Fibroblast of villous mesenchyme (primary cell): ENCODE results near the gene SPART. TPM values are rescaled to one million over a fixed set of nuclear protein-coding genes. Genes with fewer than 3 reads are reported as not detected.
A peak's percentile ranks its signal among the peaks of the same experiment; 100 is the strongest.
"Not testable (repeated sequence)": the region's sequence is repeated elsewhere in the genome, so short reads cannot be mapped to it uniquely, and the experiment has no call there.

Experiments used
- DNase-seq: peaks from one replicate; pipeline ENCODE4 v3.0.0-alpha.2; 2010; ENCODE audit warnings: low read depth
- H3K4me3 ChIP-seq: 2 replicates; pipeline ENCODE4 v1.5.1; 2011; ENCODE audit warnings: low read depth, mild to moderate bottlenecking, low read length
- total RNA-seq: library from RNA; depleted of rRNA; stranded (reverse); fragments of >200 nt; gene quantifications from 2 replicates; pipeline ENCODE4 v1.2.3, GENCODE V29; 2012
- TF ChIP-seq, protein P1 (sequence below): IDR thresholded peaks from 2 replicates; pipeline ENCODE4 v1.5.1; 2012; ENCODE audit warnings: low read depth, mild to moderate bottlenecking, low read length; ENCODE audit not compliant: insufficient read depth

Gene SPART
- total RNA-seq, 1 donor: 106 TPM

DNA sequence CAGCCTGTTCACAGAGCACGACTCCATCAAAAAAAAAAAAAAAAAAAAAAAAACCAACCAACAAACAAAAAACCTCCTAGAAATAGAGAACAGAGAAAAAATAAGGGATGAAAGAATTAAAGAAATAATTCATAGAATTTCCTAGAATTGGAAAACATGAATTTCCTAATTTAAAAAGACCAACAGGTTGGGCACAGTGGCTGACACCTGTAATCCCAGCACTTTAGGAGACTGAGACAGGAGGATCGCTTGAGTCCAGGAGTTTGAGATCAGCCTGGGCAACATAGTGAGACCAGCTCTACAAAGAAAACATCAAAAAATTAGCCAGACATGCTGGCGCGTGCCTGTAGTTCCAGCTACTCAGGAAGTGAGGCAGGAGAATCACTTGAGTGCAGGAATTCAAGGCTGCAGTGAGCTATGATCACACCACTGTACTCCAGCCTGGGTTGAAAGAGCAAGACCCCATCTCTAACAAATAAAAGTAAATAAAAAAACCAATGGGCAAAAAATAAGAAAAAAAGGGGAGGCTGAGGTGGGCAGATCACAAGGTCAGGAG is 6.5 kb downstream of the SPART start:
- H3K4me3 ChIP-seq: no peak overlapping the region
- TF ChIP-seq, protein P1, sequence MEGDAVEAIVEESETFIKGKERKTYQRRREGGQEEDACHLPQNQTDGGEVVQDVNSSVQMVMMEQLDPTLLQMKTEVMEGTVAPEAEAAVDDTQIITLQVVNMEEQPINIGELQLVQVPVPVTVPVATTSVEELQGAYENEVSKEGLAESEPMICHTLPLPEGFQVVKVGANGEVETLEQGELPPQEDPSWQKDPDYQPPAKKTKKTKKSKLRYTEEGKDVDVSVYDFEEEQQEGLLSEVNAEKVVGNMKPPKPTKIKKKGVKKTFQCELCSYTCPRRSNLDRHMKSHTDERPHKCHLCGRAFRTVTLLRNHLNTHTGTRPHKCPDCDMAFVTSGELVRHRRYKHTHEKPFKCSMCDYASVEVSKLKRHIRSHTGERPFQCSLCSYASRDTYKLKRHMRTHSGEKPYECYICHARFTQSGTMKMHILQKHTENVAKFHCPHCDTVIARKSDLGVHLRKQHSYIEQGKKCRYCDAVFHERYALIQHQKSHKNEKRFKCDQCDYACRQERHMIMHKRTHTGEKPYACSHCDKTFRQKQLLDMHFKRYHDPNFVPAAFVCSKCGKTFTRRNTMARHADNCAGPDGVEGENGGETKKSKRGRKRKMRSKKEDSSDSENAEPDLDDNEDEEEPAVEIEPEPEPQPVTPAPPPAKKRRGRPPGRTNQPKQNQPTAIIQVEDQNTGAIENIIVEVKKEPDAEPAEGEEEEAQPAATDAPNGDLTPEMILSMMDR: no peak
- no peak for DNase-seq

DNA sequence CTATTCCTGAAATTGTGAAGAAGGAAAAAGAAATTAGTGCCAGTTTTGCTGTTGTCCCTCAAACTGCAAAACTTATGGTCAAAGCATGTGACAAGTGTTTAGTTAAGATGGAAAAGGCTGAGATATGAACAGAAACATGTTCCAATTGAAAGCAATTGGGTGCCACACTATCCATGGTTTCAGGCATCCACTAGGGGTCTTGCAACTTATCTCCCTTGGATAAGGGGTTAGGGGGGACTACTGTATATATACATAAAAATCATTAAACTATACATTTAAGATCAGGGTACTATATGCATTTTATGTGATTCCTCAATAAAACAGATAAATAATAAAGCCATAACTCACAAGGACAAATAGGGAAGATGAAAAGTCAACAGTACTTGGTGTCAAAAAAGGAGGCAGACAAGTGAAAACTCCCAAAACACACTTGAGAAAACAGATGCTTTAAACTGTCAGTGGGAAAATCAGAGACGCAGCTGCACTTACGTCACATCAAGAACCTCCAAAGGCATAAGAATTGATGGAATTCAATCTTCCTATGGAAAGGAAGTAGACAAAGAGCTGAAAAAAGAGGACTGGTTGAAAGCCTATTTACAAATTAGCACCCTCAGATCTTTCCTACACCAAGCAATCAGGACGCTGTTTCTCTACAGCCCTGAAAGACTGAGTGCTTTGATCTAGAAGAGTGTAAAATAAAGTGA is 8.1 kb downstream of the SPART start:
- no peak overlapping the region for H3K4me3 ChIP-seq
- DNase-seq: no peak
- TF ChIP-seq, protein P1: no peak

DNA sequence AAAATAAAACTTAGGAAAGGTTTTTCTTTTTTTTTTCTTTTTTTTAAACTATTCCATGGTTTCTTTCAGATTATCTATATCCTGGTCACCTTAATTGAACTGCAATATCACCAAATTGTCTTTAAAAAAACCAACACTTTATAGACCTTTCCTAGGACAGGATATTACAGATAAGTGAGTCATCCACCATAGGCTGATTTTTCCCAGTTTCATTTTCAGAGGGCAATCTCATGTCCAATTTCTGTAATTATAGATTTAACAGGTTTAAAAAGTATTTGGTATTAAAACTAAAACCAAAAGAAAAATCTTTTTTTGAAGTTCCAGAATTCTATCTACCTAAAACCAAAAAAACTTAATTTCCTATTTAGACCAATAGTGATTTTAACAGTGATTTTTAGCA is 13.2 kb downstream of the SPART start:
- TF ChIP-seq, protein P1: no peak
- H3K4me3 ChIP-seq: no peak overlapping the region
- peak; percentile 41 for DNase-seq

DNA sequence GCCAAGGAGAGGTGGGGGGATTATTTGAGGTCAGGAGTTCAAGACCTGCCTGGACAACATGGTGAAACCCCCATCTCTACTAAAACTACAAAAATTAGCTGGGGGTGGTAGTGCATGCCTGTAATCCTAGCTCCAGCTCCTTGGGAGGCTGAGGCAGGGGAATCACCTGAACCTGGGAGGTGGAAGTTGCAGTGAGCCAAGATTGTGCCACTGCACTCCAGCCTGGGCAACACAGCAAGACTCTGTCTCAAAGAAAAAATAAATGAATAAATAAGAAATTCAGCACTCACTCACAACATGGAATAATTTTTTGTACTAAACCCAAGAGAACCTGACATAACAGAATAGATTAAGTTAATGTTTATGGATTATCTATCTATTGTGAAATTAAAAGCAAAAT is 13.9 kb downstream of the SPART start:
- not testable (repeated sequence) for H3K4me3 ChIP-seq, DNase-seq

DNA sequence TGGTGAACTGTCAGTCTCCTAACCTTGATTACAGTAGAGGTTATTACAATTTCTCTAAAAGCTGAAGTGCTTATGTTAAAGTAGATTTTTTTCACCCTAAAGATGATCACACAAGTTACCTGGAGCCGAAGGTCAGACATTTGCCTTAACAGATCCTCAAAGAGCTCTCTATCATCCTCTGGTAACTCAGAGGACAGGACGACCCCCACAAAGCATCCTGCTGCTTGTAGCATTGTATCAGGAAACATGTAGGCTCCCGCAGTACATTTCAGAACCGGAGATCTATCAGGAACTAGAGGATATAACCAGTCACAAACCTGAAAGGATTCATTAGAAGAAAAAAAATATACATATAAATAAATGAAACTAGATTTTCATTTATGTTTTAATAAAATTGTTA is 14.9 kb downstream of the SPART start:
- TF ChIP-seq, protein P1: no peak
- DNase-seq: no peak
- no peak overlapping the region for H3K4me3 ChIP-seq

DNA sequence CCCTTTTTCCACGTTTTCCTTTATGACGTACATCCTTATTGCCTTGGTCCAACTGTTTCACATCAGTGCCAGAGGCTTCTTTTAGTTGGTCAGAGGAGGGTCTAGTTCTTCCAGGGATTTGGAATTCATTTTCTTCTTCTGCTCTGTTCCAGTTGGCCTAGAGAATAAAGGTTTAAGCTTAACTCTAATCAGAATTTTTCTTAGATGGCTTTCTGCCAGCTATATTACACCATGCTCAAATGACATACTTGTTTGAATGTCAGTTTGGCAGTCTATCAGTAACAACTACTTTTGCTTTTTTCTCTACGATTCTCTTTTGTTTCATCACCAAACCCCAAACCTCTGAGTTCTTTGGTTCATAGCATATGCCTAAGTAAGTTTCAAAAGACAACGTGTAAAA is 16.8 kb downstream of the SPART start:
- no peak for DNase-seq
- TF ChIP-seq, protein P1: no peak

DNA sequence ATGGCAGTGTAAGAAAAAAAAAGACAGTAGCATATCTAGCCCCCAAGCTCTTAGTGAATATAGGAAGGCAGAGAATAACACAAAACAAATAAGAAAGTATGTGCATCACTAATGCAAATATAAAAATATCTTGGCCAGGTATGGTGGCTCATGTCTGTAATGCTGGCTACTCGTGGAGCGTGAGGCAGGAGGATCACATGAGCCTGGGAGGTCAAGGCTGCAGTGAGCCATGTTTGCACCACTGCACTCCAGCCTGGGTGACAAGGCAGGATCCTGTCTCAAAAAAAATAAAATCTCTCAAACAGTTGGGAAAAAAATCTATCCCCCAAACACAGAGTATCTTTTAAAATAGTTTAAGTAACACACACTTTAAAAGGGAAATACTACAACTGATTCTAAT is 17.4 kb downstream of the SPART start:
- no peak for DNase-seq
- TF ChIP-seq, protein P1: no peak

More for the DNA sequence above, 16.8 kb downstream of the SPART start:
- no peak overlapping the region for H3K4me3 ChIP-seq

More for the DNA sequence above, 17.4 kb downstream of the SPART start:
- H3K4me3 ChIP-seq: no peak overlapping the region
